ENCODE results near the gene CAMSAP2.

CAMSAP2 gene

GRCh38 chr1:200738949-200739651 is 407 bp downstream of the CAMSAP2 start:
- DNase-seq, result peak; percentile 90

- peak; percentile 28 for DNase-seq
These were observed 1.2 kb downstream of the CAMSAP2 start for GRCh38 chr1:200739702-200740570.

- DNase-seq, result no peak
These were observed 2.0 kb downstream of the CAMSAP2 start for GRCh38 chr1:200740571-200741208.

GRCh38 chr1:200741551-200742207 is 3.0 kb downstream of the CAMSAP2 start:
- DNase-seq, result no peak

GRCh38 chr1:200744143-200744542 is 5.5 kb downstream of the CAMSAP2 start:
- DNase-seq, result no peak

- DNase-seq, result no peak
These were observed 10.4 kb downstream of the CAMSAP2 start for GRCh38 chr1:200749090-200749489.

GRCh38 chr1:200750749-200751148 is 12.1 kb downstream of the CAMSAP2 start:
- peak; percentile 19 for DNase-seq

GRCh38 chr1:200751717-200752116 is 13.0 kb downstream of the CAMSAP2 start:
- no peak for DNase-seq

- DNase-seq, result no peak
These were observed 15.0 kb downstream of the CAMSAP2 start for GRCh38 chr1:200753650-200754198.

- DNase-seq, result no peak
These were observed 16.8 kb downstream of the CAMSAP2 start for GRCh38 chr1:200755456-200755855.

GRCh38 chr1:200762089-200762488 is 23.4 kb downstream of the CAMSAP2 start:
- DNase-seq, result no peak

- peak; percentile 21 for DNase-seq
These were observed 28.6 kb downstream of the CAMSAP2 start for GRCh38 chr1:200767321-200767720.

GRCh38 chr1:200771625-200772555 is 33.2 kb downstream of the CAMSAP2 start:
- DNase-seq, result no peak

- DNase-seq, result no peak
These were observed 35.6 kb downstream of the CAMSAP2 start for GRCh38 chr1:200774311-200774710.

GRCh38 chr1:200774735-200775444 is 36.2 kb downstream of the CAMSAP2 start:
- no peak for DNase-seq

- DNase-seq, result no peak
These were observed 37.2 kb downstream of the CAMSAP2 start for GRCh38 chr1:200775850-200776249.

- no peak for DNase-seq
These were observed 38.3 kb downstream of the CAMSAP2 start for GRCh38 chr1:200776949-200777348.

GRCh38 chr1:200778766-200779165 is 40.1 kb downstream of the CAMSAP2 start:
- DNase-seq, result no peak

GRCh38 chr1:200779326-200779725 is 40.6 kb downstream of the CAMSAP2 start:
- no peak for DNase-seq

- peak; percentile 71 for DNase-seq
These were observed 42.1 kb downstream of the CAMSAP2 start for GRCh38 chr1:200780545-200781369.
